Liver (tissue), 9 donors: ENCODE data around the gene SUPT6H. TPM values are rescaled to one million over a fixed set of nuclear protein-coding genes. Genes with fewer than 3 reads are reported as not detected.

ENCODE experiments used
- DNase-seq: peaks from one replicate; pipeline ENCODE4 v3.0.0-alpha.2; 2017; ENCODE audit warnings: low spot score
- H3K27ac ChIP-seq, 2 donors: one replicate each; pipeline ENCODE4 v1.7.0; 2013; ENCODE audit warnings: inconsistent platforms in 2 of 2, low read length in 2 of 2, control low read depth in 1 of 2, low read depth in 1 of 2, mild to moderate bottlenecking in 1 of 2
- H3K27me3 ChIP-seq, 4 donors: one replicate each; pipeline versions ENCODE4 v1.6.1 to v1.7.0; 2013; ENCODE audit warnings: low read length in 3 of 4, inconsistent platforms in 1 of 4, mild to moderate bottlenecking in 1 of 4, moderate library complexity in 1 of 4; ENCODE audit not compliant: control insufficient read depth in 4 of 4, insufficient read depth in 4 of 4
- H3K36me3 ChIP-seq, 4 donors: one replicate each; pipeline versions ENCODE4 v1.6.1 to v1.7.0; 2013; ENCODE audit warnings: low read length in 3 of 4, mild to moderate bottlenecking in 3 of 4, low read depth in 1 of 4, moderate library complexity in 1 of 4; ENCODE audit not compliant: control insufficient read depth in 4 of 4, insufficient read depth in 3 of 4
- H3K4me1 ChIP-seq, 4 donors: one replicate each; pipeline versions ENCODE4 v1.6.1 to v1.7.0; 2013; ENCODE audit warnings: low read length in 3 of 4, mild to moderate bottlenecking in 3 of 4, moderate library complexity in 1 of 4; ENCODE audit not compliant: control insufficient read depth in 4 of 4, insufficient read depth in 4 of 4
- H3K4me3 ChIP-seq, 3 donors: one replicate each; pipeline versions ENCODE4 v1.6.1 to v1.7.0; 2013; ENCODE audit warnings: low read length in 3 of 3, control low read depth in 1 of 3, low read depth in 1 of 3, mild to moderate bottlenecking in 1 of 3
- H3K9ac ChIP-seq, 2 donors: one replicate each; pipeline ENCODE4 v1.7.0; 2013; ENCODE audit warnings: low read length in 2 of 2, mild to moderate bottlenecking in 2 of 2, moderate library complexity in 2 of 2, control low read depth in 1 of 2, low read depth in 1 of 2
- H3K9me3 ChIP-seq, 4 donors: one replicate each; pipeline versions ENCODE4 v1.6.1 to v1.7.0; 2013; ENCODE audit warnings: low read length in 3 of 4; ENCODE audit not compliant: control insufficient read depth in 4 of 4
- EGR1 ChIP-seq, 2 donors: IDR thresholded peaks; 2 replicates each; pipeline ENCODE4 v1.6.1; 2016 to 2018; ENCODE audit warnings: antibody characterized with exemption in 2 of 2, low read depth in 2 of 2
- FOXA1 ChIP-seq: IDR thresholded peaks from 2 replicates; pipeline ENCODE4 v1.6.1; 2016; ENCODE audit warnings: antibody characterized with exemption
- FOXA2 ChIP-seq: IDR thresholded peaks from 2 replicates; pipeline ENCODE4 v1.6.1; 2016; ENCODE audit warnings: antibody characterized with exemption
- GABPA ChIP-seq, 2 donors: IDR thresholded peaks in 1 of 2; conservative IDR thresholded peaks in 1 of 2; 2 replicates each; pipeline ENCODE4 v1.6.1; 2016; ENCODE audit warnings: antibody characterized with exemption in 2 of 2, mild to moderate bottlenecking in 1 of 2, moderate library complexity in 1 of 2
- HNF4A ChIP-seq, 2 donors: conservative IDR thresholded peaks; 2 replicates each; pipeline ENCODE4 v1.6.1; 2016; ENCODE audit warnings: antibody characterized with exemption in 2 of 2, mild to moderate bottlenecking in 2 of 2
- HNF4G ChIP-seq: IDR thresholded peaks from 2 replicates; pipeline ENCODE4 v1.6.1; 2016; ENCODE audit warnings: antibody characterized with exemption
- JUND ChIP-seq, 2 donors: IDR thresholded peaks; 2 replicates each; pipeline ENCODE4 v1.6.1; 2016; ENCODE audit warnings: antibody characterized with exemption in 2 of 2
- NR2F2 ChIP-seq: IDR thresholded peaks from 2 replicates; pipeline ENCODE4 v1.6.1; 2016; ENCODE audit warnings: antibody characterized with exemption
- RAD21 ChIP-seq, 2 donors: IDR thresholded peaks; 2 replicates each; pipeline ENCODE4 v1.6.1; 2016; ENCODE audit warnings: antibody characterized with exemption in 2 of 2, mild to moderate bottlenecking in 2 of 2
- RXRA ChIP-seq, 2 donors: IDR thresholded peaks; 2 replicates each; pipeline ENCODE4 v1.6.1; 2017 to 2018; ENCODE audit warnings: antibody characterized with exemption in 2 of 2, mild to moderate bottlenecking in 1 of 2
- SP1 ChIP-seq: IDR thresholded peaks from 2 replicates; pipeline ENCODE4 v1.6.1; 2018; ENCODE audit warnings: antibody characterized with exemption, mild to moderate bottlenecking
- TAF1 ChIP-seq: conservative IDR thresholded peaks from 2 replicates; pipeline ENCODE4 v1.6.1; 2016; ENCODE audit warnings: antibody characterized with exemption, mild to moderate bottlenecking
- YY1 ChIP-seq: IDR thresholded peaks from 2 replicates; pipeline ENCODE4 v1.6.1; 2016; ENCODE audit warnings: antibody characterized with exemption, mild to moderate bottlenecking
- WGBS: extraction: QIAGEN DNeasy Blood & Tissue Kit; methylation state at CpG from one replicate; pipeline ENCODE4 v1.1.7; 2013; 5-methylcytosine and 5-hydroxymethylcytosine counted together
- polyA plus RNA-seq, 2 donors: library from polyadenylated mRNA; stranded (reverse) in 1 of 2; unstranded in 1 of 2; fragments of 200-250 nt in 1 of 2; fragments of >200 nt in 1 of 2; fragmentation: Nextera tagmentation in 1 of 2; extraction: Ambion mirVana in 1 of 2; gene quantifications; one replicate each; pipeline versions ENCODE4 v1.2.1 to v1.2.3, GENCODE V29; 2013 to 2015
- total RNA-seq, 2 donors: library from RNA; depleted of rRNA; stranded (reverse); fragments of >200 nt; gene quantifications; one replicate each; pipeline ENCODE4 v1.2.3, GENCODE V29; 2014
- TF ChIP-seq, protein P1 (sequence below): fragments of 150-350 bp; IDR thresholded peaks from 2 replicates; pipeline ENCODE4 v1.5.1; 2017; ENCODE audit warnings: improper control_type of control experiment, low read depth, low read length; ENCODE audit not compliant: missing input control
- TF ChIP-seq, protein P2 (sequence below): IDR thresholded peaks from 2 replicates; pipeline ENCODE4 v1.6.1; 2016; ENCODE audit warnings: antibody characterized with exemption, mild to moderate bottlenecking
- TF ChIP-seq, protein P3 (sequence below): IDR thresholded peaks from 2 replicates; pipeline ENCODE4 v1.6.1; 2016; ENCODE audit warnings: antibody characterized with exemption
- TF ChIP-seq, protein P4 (sequence below): IDR thresholded peaks from 2 replicates; pipeline ENCODE4 v1.6.1; 2016; ENCODE audit warnings: antibody characterized with exemption
- TF ChIP-seq, protein P5 (sequence below): IDR thresholded peaks from 2 replicates; pipeline ENCODE4 v1.6.1; 2016; ENCODE audit warnings: antibody characterized with exemption
- donor health status: healthy.
- donor health status: healthy.
- donor health status: healthy.
- donor health status: healthy.
- donor health status: healthy.

Gene SUPT6H
- total and polyA plus RNA-seq, 4 donors: 10.6 to 59.1 (median 30.3) TPM

GRCh38 chr17:28745786-28746411 is 83.9 kb downstream of the SUPT6H start:
- no peak overlapping the region for H3K9ac ChIP-seq

GRCh38 chr17:28746611-28747050 is 84.6 kb downstream of the SUPT6H start:
- 22% methylated on average over 5 of the region's 5 CpGs for WGBS
- DNase-seq: no peak
- peak overlapping the region in 1 of 3 donors; percentile 72 for H3K4me3 ChIP-seq
- H3K9me3 ChIP-seq: no peaks in the 10 kb centered on the region
- H3K27me3 ChIP-seq: no peaks in the 10 kb centered on the region
- peaks cover 4 to 27% (median 20%) of the 10 kb centered on the region in 4 donors for H3K36me3 ChIP-seq
- no peak for TF ChIP-seq GABPA (IDR thresholded peaks at IDR 0.05 in 1 of 2, conservative IDR thresholded peaks at IDR 0.05 in 1 of 2)
- no peak for TF ChIP-seq SP1
- TF ChIP-seq, protein P1, sequence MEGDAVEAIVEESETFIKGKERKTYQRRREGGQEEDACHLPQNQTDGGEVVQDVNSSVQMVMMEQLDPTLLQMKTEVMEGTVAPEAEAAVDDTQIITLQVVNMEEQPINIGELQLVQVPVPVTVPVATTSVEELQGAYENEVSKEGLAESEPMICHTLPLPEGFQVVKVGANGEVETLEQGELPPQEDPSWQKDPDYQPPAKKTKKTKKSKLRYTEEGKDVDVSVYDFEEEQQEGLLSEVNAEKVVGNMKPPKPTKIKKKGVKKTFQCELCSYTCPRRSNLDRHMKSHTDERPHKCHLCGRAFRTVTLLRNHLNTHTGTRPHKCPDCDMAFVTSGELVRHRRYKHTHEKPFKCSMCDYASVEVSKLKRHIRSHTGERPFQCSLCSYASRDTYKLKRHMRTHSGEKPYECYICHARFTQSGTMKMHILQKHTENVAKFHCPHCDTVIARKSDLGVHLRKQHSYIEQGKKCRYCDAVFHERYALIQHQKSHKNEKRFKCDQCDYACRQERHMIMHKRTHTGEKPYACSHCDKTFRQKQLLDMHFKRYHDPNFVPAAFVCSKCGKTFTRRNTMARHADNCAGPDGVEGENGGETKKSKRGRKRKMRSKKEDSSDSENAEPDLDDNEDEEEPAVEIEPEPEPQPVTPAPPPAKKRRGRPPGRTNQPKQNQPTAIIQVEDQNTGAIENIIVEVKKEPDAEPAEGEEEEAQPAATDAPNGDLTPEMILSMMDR: no peak
- TF ChIP-seq RAD21 (IDR thresholded peaks at IDR 0.05): no peak
- TF ChIP-seq FOXA2: no peak
- TF ChIP-seq, protein P2, sequence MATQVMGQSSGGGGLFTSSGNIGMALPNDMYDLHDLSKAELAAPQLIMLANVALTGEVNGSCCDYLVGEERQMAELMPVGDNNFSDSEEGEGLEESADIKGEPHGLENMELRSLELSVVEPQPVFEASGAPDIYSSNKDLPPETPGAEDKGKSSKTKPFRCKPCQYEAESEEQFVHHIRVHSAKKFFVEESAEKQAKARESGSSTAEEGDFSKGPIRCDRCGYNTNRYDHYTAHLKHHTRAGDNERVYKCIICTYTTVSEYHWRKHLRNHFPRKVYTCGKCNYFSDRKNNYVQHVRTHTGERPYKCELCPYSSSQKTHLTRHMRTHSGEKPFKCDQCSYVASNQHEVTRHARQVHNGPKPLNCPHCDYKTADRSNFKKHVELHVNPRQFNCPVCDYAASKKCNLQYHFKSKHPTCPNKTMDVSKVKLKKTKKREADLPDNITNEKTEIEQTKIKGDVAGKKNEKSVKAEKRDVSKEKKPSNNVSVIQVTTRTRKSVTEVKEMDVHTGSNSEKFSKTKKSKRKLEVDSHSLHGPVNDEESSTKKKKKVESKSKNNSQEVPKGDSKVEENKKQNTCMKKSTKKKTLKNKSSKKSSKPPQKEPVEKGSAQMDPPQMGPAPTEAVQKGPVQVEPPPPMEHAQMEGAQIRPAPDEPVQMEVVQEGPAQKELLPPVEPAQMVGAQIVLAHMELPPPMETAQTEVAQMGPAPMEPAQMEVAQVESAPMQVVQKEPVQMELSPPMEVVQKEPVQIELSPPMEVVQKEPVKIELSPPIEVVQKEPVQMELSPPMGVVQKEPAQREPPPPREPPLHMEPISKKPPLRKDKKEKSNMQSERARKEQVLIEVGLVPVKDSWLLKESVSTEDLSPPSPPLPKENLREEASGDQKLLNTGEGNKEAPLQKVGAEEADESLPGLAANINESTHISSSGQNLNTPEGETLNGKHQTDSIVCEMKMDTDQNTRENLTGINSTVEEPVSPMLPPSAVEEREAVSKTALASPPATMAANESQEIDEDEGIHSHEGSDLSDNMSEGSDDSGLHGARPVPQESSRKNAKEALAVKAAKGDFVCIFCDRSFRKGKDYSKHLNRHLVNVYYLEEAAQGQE: no peak
- TF ChIP-seq NR2F2: no peak
- no peak for TF ChIP-seq EGR1 (IDR thresholded peaks at IDR 0.05; ENCODE audit: low read depth in 2 of 2)
- no peak for TF ChIP-seq HNF4A (conservative IDR thresholded peaks at IDR 0.05)
- TF ChIP-seq TAF1: no peak
- TF ChIP-seq, protein P3, sequence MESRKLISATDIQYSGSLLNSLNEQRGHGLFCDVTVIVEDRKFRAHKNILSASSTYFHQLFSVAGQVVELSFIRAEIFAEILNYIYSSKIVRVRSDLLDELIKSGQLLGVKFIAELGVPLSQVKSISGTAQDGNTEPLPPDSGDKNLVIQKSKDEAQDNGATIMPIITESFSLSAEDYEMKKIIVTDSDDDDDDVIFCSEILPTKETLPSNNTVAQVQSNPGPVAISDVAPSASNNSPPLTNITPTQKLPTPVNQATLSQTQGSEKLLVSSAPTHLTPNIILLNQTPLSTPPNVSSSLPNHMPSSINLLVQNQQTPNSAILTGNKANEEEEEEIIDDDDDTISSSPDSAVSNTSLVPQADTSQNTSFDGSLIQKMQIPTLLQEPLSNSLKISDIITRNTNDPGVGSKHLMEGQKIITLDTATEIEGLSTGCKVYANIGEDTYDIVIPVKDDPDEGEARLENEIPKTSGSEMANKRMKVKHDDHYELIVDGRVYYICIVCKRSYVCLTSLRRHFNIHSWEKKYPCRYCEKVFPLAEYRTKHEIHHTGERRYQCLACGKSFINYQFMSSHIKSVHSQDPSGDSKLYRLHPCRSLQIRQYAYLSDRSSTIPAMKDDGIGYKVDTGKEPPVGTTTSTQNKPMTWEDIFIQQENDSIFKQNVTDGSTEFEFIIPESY: no peak
- no peak for TF ChIP-seq HNF4G
- TF ChIP-seq FOXA1: no peak
- no peak for TF ChIP-seq YY1
- TF ChIP-seq, protein P4, sequence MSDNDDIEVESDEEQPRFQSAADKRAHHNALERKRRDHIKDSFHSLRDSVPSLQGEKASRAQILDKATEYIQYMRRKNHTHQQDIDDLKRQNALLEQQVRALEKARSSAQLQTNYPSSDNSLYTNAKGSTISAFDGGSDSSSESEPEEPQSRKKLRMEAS: no peak
- TF ChIP-seq, protein P5, sequence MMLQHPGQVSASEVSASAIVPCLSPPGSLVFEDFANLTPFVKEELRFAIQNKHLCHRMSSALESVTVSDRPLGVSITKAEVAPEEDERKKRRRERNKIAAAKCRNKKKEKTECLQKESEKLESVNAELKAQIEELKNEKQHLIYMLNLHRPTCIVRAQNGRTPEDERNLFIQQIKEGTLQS: no peak
- no peak for TF ChIP-seq JUND (IDR thresholded peaks at IDR 0.05)
- TF ChIP-seq RXRA (IDR thresholded peaks at IDR 0.05): no peak
- peak overlapping the region; percentile 74 to 92 for H3K27ac ChIP-seq
- H3K4me1 ChIP-seq: peaks cover 16 to 50% (median 35%) of the 10 kb centered on the region in 4 donors
- H3K9ac ChIP-seq: no peak overlapping the region

More at GRCh38 chr17:28745786-28746411, 83.9 kb downstream of the SUPT6H start:
- 41% methylated on average over 4 of the region's 4 CpGs for WGBS
- no peak for DNase-seq
- H3K27me3 ChIP-seq: no peaks in the 10 kb centered on the region
- peaks cover 16 to 50% (median 35%) of the 10 kb centered on the region in 4 donors for H3K4me1 ChIP-seq
- peak overlapping the region; percentile 74 to 92 for H3K27ac ChIP-seq
- H3K9me3 ChIP-seq: no peaks in the 10 kb centered on the region
- H3K36me3 ChIP-seq: peaks cover 4 to 27% (median 18%) of the 10 kb centered on the region in 4 donors
- peak overlapping the region; percentile 72 to 93 (median 82) for H3K4me3 ChIP-seq
- TF ChIP-seq HNF4A (conservative IDR thresholded peaks at IDR 0.05) (peak in 1 of 2 donors; percentile 59), RXRA (IDR thresholded peaks at IDR 0.05) (peak in 1 of 2 donors; percentile 39)
- TF ChIP-seq, protein P1: no peak
